T-helper 1 cell treated with Interleukin-12 subunit alpha and Interleukin-12 subunit beta and Interleukin-4 antibody, amounts not matched to agents 30 ng/mL and 1 ng/mL, for 36 hours (primary cell): ENCODE measurements around the gene EGFR. TPM values are rescaled to one million over a fixed set of nuclear protein-coding genes. Genes with fewer than 3 reads are reported as not detected.

Experiments used
- intact Hi-C: fragments of 100-400 bp; cut with micrococcal nuclease; formaldehyde crosslinking; loops from one replicate; pipeline ENCODE4 v1.15.1; 2024
- total RNA-seq: library from RNA; stranded (reverse); gene quantifications from 2 replicates; pipeline ENCODE4 v1.2.3, GENCODE V29; 2022

Gene EGFR
- total RNA-seq: not detected in 2 replicates

- intact Hi-C loops: no loop called here
These were observed at the start of gene EGFR for GRCh38 chr7:55018361-55019190. Gene EGFR, plus strand, starts transcription at chr7:55019017. Its CDS starts 261 bp downstream, at chr7:55019278.

DNA sequence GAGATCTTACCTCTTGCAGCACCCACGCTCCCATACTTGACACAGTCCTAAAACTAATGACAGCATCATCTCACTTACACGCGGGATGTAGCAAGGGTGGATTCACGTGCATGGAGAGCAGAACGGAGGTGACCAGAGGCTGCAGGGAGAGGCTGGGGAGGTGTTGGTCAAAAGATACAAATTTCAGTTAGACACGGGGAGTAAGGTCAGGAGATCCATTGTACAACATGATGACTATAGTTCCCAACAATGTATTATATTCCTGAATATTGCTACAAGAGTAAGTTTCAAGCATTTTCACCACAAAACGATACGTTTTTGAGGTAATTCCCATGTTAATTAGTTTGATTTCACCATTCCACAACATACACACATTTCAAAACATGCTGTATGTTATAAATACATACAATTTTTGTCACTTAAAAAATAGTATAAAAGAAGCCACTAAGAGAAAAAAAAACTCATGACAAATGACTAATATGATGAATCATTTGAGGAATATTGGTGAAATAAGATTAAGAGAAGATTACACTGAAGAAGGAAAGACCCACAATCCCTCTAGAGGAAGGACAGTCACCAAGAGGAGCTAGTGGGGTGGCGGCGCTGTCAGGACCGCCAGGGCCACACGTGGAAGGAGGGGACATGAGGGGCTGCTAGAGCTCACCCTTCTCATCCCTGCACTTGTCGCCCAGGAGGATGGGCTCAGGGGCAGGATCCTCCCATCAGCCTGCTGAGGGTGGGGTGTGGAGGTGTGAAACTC lies 49.4 kb upstream of the EGFR start:
- intact Hi-C loops: no loop called here

DNA sequence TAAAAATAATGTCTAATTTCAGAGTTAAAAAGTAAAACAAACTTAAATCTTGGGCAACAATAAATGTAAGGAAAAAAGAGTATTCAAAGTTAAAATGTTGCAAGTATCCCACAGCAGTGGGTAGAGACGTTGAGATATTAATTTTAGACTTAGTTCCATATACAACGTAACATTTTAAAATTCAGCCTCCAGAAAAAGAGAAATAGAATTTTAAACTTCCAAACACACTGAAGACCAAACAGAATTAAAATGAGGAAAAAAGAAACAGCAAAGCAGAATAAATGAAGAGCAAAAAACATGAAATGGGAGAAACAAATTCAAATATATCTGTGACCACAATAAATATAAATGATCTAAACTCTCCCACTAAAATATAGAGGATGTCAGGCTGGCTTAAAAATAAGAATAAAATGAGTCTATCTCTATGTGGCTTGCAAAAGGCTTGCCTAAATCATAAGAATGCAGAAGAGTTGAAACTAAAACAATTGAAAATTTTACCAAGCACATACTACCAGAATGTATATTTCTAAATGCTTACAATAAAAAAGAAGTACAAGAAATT lies 46.0 kb upstream of the EGFR start:
- intact Hi-C loops: no loop called here

DNA sequence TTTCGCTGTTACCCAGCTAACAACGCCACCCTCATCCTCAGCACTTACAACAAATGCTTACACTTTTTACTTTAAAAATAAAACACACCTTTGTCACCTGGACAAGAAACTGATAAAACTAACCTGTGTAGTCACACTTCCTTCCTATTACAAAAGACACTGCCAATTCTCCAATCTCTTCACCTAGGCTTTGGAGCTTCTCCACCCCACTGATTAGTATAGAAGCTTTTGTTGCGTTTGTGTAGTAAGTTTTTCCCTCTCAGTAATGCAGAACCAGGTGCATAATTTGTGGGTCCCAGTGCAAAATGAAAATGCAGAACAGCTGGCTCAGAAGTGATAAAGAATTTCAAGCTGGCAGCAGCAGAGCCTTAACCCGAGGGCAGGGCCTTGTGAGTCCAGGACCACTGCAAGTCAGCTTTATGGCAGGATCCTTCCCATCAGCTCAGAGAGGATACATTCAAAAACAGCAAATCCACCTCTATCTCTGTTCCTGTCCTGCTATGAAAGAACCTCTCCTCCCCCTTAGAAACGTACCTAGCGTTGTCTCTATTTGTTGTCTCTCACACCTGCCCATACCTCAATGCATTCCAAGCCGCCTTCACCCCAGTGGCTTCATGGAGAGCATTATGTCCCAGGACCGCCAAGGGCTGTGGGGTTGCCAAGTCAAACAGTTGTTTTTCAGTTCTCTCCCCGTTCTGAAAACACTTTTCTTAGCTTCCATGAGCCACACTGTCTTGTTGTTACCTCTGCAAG lies 40.3 kb upstream of the EGFR start:
- intact Hi-C loops: no loop called here

DNA sequence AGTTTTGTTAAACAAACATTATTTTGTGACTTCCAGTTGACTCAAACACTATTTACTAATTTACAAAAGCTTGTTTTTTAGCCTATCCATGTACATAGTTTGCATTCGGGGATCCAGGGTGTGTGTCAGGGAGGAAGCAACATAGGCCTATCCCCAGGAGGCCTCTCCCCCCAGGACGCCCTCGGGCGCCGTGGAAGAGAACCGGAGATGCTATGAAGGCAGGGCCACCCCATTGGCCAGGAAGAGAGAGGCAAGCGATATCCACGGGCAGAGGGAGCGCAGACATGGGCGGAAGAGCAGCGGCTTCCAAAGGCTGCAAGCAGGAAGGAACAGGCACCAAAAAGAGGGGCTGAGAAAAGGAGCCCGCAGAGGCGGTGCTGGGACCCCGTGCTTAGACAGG lies 38.3 kb upstream of the EGFR start:
- intact Hi-C loops: no loop called here

GRCh38 chr7:54981913-54982312 lies 36.9 kb upstream of the EGFR start:
- intact Hi-C loops: no loop called here

DNA sequence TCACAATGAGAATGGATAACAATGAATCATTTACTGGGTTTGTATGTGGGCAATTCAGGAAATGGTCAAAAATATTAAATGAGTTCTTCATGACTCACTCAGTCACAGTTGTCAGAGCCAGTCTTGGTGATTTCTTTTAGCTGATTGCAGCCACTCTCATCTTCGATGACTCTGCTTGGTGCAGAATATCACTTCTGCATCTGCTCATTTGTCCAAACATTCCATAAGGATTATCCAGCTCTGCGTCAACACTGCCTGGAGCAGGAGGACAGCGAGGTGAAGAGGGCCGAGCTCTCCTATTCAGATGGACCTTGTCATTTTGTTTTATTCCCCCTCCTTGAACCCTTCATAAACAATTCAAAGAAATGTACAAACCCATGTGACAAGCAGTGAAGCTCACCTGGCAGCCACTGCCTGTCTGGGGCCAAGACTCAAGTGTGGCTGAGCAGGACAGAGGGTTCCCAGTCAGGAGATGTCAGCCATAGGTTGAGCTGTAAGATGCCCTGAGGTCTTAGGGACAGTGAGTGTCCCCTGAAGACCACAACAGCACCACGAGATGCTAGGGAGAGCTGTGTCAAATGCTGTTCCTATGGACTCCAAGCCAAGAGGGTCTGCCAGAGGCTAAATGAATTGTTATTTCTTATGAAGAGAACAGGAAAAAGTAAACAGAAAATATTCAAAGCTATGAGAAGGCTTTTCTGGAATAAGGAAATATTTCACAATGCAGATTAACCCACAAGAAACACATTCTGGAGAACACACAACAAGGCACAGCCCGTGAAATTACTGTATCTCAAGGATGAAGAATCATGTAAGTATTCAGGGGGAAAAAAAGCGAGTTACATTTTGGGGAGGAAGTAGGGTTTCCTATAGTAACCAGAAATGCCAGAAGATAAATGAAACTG lies 33.1 kb upstream of the EGFR start:
- intact Hi-C loops: no loop called here

DNA sequence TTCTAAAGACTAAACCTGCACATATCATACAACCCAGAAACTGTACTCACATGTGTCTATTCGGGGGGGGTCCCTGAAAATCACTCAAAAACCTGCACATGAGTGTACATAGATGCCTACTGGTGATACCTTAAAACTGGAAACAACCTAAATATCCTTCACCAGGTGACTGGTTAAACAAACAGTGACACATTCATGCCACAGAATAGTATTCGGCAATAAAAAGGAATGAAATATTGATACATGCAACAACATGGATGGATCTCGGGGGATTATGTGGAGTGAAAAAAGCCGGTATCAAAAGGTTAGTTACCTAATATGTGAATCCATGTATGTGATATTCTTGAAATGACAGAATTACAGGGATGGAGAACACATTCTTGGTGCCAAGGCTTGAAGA lies 32.1 kb upstream of the EGFR start:
- intact Hi-C loops: no loop called here

DNA sequence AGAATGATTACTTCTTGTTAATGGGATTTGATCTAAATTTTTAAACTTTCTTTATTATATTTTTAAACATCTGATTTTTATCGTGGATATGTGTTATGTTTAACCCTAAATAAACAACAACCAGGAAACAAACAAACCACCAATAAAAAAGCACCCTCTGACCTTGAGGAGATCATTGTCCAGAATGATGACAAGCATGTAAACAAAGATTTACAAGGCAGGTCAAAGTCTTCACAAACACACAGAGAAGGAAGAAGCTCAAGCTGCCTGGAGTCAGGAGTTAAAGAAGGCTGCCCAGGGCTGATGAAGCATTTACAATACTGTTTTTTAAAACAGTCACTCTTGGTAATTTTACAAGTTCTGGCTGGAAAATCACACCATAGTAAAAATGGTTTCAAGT lies 31.0 kb upstream of the EGFR start:
- intact Hi-C loops: no loop called here

DNA sequence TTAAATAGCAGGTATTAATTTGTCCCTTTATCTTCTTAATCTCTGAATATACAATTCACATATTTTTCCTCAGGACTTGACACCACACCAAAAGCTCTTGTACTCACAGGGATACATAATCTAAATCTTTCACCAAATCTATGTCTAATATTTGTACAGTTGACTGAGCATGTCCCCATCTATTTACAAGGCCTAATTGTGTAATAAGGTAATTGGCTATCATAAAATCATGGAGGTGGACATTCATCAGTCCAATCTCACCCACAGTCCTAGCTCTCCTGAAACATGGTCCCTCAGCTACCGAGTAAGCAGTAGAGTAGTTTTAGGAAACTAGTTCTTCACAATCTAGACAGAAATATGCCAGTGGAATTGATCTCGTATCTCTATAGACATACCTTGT lies 30.3 kb upstream of the EGFR start:
- intact Hi-C loops: no loop called here

- intact Hi-C loops: loop anchor here (10.0 kb wide), 1 partner anchor 375 kb away; the partner anchor contains the start of gene LANCL2
These were observed 29.2 kb upstream of the EGFR start for GRCh38 chr7:54989453-54990225.

GRCh38 chr7:54991341-54991740 lies 27.5 kb upstream of the EGFR start:
- intact Hi-C loops: loop anchor here (10.0 kb wide), 1 partner anchor 373 kb away; the partner anchor contains the start of gene LANCL2

- intact Hi-C loops: loop anchor here (10.0 kb wide), 1 partner anchor 372 kb away; the partner anchor contains the start of gene LANCL2
These were observed 25.8 kb upstream of the EGFR start for GRCh38 chr7:54992871-54993475.

DNA sequence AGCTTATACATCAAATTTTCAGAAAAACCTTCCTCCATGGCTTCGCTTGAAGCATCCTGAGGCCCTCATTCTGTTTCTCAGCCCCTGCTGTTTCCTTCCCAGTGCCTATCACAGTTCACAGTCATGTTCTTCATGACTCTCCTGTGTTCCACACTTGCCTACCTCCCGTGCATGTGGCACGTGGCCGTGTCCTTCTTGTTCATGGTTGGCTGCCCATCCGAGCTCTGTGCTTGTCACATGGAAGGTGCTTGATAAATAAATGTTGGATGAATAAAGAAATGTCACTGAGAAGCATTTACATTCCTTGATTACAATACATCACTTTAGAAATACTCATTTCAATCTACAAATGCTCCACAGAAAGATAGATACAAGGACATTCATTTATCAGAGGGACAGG lies 23.7 kb upstream of the EGFR start:
- intact Hi-C loops: loop anchor here (5.0 to 10.0 kb wide), 2 partner anchors 370 to 577 kb away; partner anchors contain the start of genes LANCL2 and VOPP1

GRCh38 chr7:54995610-54996363 lies 23.0 kb upstream of the EGFR start:
- intact Hi-C loops: loop anchor here (1.0 to 10.0 kb wide), 5 partner anchors 79 to 577 kb away; partner anchors contain the start of genes LANCL2, SEC61G and VOPP1

GRCh38 chr7:54996391-54996790 lies 22.4 kb upstream of the EGFR start:
- intact Hi-C loops: loop anchor here (1.0 to 10.0 kb wide), 5 partner anchors 78 to 576 kb away; partner anchors contain the start of genes LANCL2, SEC61G and VOPP1

DNA sequence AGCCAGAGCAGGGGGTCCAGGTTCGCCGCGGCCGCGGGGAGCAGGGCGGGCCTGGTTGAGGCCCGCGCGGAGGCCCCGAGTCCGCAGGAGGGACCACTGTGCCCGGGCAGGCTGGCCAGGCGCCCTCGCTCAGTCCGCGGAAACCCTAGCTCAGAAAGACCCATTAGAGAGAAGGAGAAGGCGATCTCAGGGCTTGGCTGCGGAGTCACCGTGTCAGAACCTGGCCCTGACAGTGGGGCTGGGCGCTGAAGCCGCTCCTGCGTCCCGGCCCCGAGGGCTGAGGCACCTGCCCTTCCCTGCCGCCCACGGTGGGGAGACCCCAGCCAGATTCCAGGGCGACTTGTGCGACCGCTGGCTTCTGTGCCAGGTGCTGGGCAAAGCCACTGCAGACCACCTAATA lies 14.2 kb upstream of the EGFR start:
- intact Hi-C loops: no loop called here

GRCh38 chr7:55005241-55005851 lies 13.5 kb upstream of the EGFR start:
- intact Hi-C loops: no loop called here
